ENCODE data around the gene CAPN7. TPM values are rescaled to one million over a fixed set of nuclear protein-coding genes. Genes with fewer than 3 reads are reported as not detected.

The CAPN7 gene
- total and polyA plus RNA-seq, 2 donors (not counting 1 experiment from before 2014, with no cell fraction given) = 40.4 to 85.9 TPM

- H4K20me1 ChIP-seq (ENCODE audit: control insufficient read depth, insufficient read depth, low read length, poor library complexity, severe bottlenecking) = no peaks in the 10 kb centered on the region
- 58% methylated on average over 4 of the region's 6 CpGs for WGBS (ENCODE audit: insufficient coverage)
- ChIA-PET POLR2A (no interaction called here), CTCF (interaction anchor here (0.6 to 1.4 kb wide), 5 partner anchors 22 to 288 kb away, joined by 3 to 5 read pairs (median 3); partner anchors contain the start of gene CAPN7)
- intact Hi-C loops (cut with micrococcal nuclease) = no loop called here
- ATAC-seq (ENCODE audit: low read depth) (peak; percentile 49), DNase-seq (peak; percentile 54)
- H3K9me3 Mint-ChIP-seq (ENCODE audit: insufficient read depth) = no peaks in the 10 kb centered on the region
- peak overlapping the region; percentile 45 for H3K4me2 ChIP-seq (replicated peaks; ENCODE audit: low read depth, low read length, poor library complexity, severe bottlenecking)
- peak overlapping the region; percentile 67 for H3K27ac Mint-ChIP-seq
- peak overlapping the region in 1 of 2 donors; percentile 8 for H3K27ac ChIP-seq (ENCODE audit: low read length in 2 of 2)
- H3K36me3 ChIP-seq (replicated peaks in 1 of 2; ENCODE audit: control extremely low read depth in 1 of 2, control insufficient read depth in 1 of 2, extremely low read depth in 1 of 2, insufficient read depth in 2 of 2, low read length in 1 of 2) = no peaks in the 10 kb centered on the region
- no peaks in the 10 kb centered on the region for H3K9me3 ChIP-seq (ENCODE audit: control extremely low read depth in 1 of 3, control insufficient read depth in 2 of 3, insufficient read depth in 1 of 3, low read length in 2 of 3)
- no peak for TF ChIP-seq CTCF (IDR thresholded peaks at IDR 0.05)
- no peak for TF ChIP-seq EZH2 (IDR thresholded peaks at IDR 0.05; ENCODE audit: borderline replicate concordance, insufficient read depth, low read depth, low read length, poor library complexity, severe bottlenecking)
- H3K27me3 Mint-ChIP-seq = peaks cover 14% of the 10 kb centered on the region
- H3K4me3 Mint-ChIP-seq = peak overlapping the region; percentile 74
- peaks cover 0 to 5% (median 3%) of the 10 kb centered on the region in 4 experiments for H3K27me3 ChIP-seq (replicated peaks in 1 of 4; ENCODE audit: control extremely low read depth in 1 of 4, control insufficient read depth in 3 of 4, insufficient read depth in 4 of 4, low read length in 3 of 4)
- peak overlapping the region; percentile 9 for H2AFZ ChIP-seq (ENCODE audit: insufficient read depth, low read depth, low read length, poor library complexity, severe bottlenecking)
- no peaks in the 10 kb centered on the region for H3K79me2 ChIP-seq (ENCODE audit: control insufficient read depth, insufficient read depth, low read length)
- H3K4me1 ChIP-seq (ENCODE audit: control insufficient read depth in 2 of 2, insufficient read depth in 2 of 2, low read length in 2 of 2) = peaks cover 4 to 11% of the 10 kb centered on the region in 2 donors
- H3K9ac ChIP-seq (ENCODE audit: low read length) = peak overlapping the region; percentile 19
- H3K4me3 ChIP-seq (ENCODE audit: control extremely low read depth in 1 of 5, extremely low read depth in 1 of 5, insufficient read depth in 1 of 5, low read depth in 2 of 5, low read length in 4 of 5) = peak overlapping the region in 1 of 5 experiments; percentile 21
- peaks cover 19% of the 10 kb centered on the region for H3K4me1 Mint-ChIP-seq
These were observed 25.9 kb upstream of the CAPN7 start for GRCh38 chr3:15180042-15180611.

- DNase-seq = no peak
- no peak overlapping the region for H3K27ac Mint-ChIP-seq
- no peak overlapping the region for H3K9ac ChIP-seq (ENCODE audit: low read length)
- CTCF ChIA-PET = interaction anchor here (1.5 kb wide), 1 partner anchor 20 kb away, joined by 6 read pairs; no protein-coding TSS in a partner anchor
- H3K4me3 Mint-ChIP-seq = no peak overlapping the region
- H3K36me3 ChIP-seq (replicated peaks in 1 of 2; ENCODE audit: control extremely low read depth in 1 of 2, control insufficient read depth in 1 of 2, extremely low read depth in 1 of 2, insufficient read depth in 2 of 2, low read length in 1 of 2) = no peaks in the 10 kb centered on the region
- no peak for ATAC-seq (ENCODE audit: low read depth)
- no peaks in the 10 kb centered on the region for H3K79me2 ChIP-seq (ENCODE audit: control insufficient read depth, insufficient read depth, low read length)
- H3K4me1 Mint-ChIP-seq = peaks cover 19% of the 10 kb centered on the region
- POLR2A ChIA-PET = interaction anchor here (0.6 kb wide), 1 partner anchor 26 kb away, joined by 4 read pairs; no protein-coding TSS in a partner anchor
- no peak overlapping the region for H3K4me2 ChIP-seq (replicated peaks; ENCODE audit: low read depth, low read length, poor library complexity, severe bottlenecking)
- TF ChIP-seq EZH2 (IDR thresholded peaks at IDR 0.05; ENCODE audit: borderline replicate concordance, insufficient read depth, low read depth, low read length, poor library complexity, severe bottlenecking) (no peak), CTCF (IDR thresholded peaks at IDR 0.05) (no peak)
- no peaks in the 10 kb centered on the region for H3K9me3 ChIP-seq (ENCODE audit: control extremely low read depth in 1 of 3, control insufficient read depth in 2 of 3, insufficient read depth in 1 of 3, low read length in 2 of 3)
- peaks cover 0 to 4% (median 1%) of the 10 kb centered on the region in 4 experiments for H3K27me3 ChIP-seq (replicated peaks in 1 of 4; ENCODE audit: control extremely low read depth in 1 of 4, control insufficient read depth in 3 of 4, insufficient read depth in 4 of 4, low read length in 3 of 4)
- H3K9me3 Mint-ChIP-seq (ENCODE audit: insufficient read depth) = no peaks in the 10 kb centered on the region
- peaks cover 4 to 11% of the 10 kb centered on the region in 2 donors for H3K4me1 ChIP-seq (ENCODE audit: control insufficient read depth in 2 of 2, insufficient read depth in 2 of 2, low read length in 2 of 2)
- no peak overlapping the region for H3K27ac ChIP-seq (ENCODE audit: low read length in 2 of 2)
- no peaks in the 10 kb centered on the region for H4K20me1 ChIP-seq (ENCODE audit: control insufficient read depth, insufficient read depth, low read length, poor library complexity, severe bottlenecking)
- intact Hi-C loops (cut with micrococcal nuclease) = no loop called here
- no CpG with 5 or more reads among the region's 1 CpG for WGBS (ENCODE audit: insufficient coverage)
- peaks cover 10% of the 10 kb centered on the region for H3K27me3 Mint-ChIP-seq
- H3K4me3 ChIP-seq (ENCODE audit: control extremely low read depth in 1 of 5, extremely low read depth in 1 of 5, insufficient read depth in 1 of 5, low read depth in 2 of 5, low read length in 4 of 5) = no peak overlapping the region
- H2AFZ ChIP-seq (ENCODE audit: insufficient read depth, low read depth, low read length, poor library complexity, severe bottlenecking) = no peak overlapping the region
These were observed 24.5 kb upstream of the CAPN7 start for GRCh38 chr3:15181511-15181910.
